GM18519 (cell line): ENCODE data around the gene BNC2.

Experiments
- ATAC-seq: cut with Tn5 transposase; IDR thresholded peaks from one replicate; pipeline ENCODE4 v1.9.1; 2021; ENCODE audit warnings: mild to moderate bottlenecking, moderate library complexity; ENCODE audit not compliant: unreplicated experiment, low FRiP score

Gene BNC2

GRCh38 chr9:16410601-16411280 is 459.7 kb downstream of the BNC2 start:
- ATAC-seq = no peak

- ATAC-seq = no peak
Measured at GRCh38 chr9:16407617-16408016, 462.9 kb downstream of the BNC2 start.

DNA sequence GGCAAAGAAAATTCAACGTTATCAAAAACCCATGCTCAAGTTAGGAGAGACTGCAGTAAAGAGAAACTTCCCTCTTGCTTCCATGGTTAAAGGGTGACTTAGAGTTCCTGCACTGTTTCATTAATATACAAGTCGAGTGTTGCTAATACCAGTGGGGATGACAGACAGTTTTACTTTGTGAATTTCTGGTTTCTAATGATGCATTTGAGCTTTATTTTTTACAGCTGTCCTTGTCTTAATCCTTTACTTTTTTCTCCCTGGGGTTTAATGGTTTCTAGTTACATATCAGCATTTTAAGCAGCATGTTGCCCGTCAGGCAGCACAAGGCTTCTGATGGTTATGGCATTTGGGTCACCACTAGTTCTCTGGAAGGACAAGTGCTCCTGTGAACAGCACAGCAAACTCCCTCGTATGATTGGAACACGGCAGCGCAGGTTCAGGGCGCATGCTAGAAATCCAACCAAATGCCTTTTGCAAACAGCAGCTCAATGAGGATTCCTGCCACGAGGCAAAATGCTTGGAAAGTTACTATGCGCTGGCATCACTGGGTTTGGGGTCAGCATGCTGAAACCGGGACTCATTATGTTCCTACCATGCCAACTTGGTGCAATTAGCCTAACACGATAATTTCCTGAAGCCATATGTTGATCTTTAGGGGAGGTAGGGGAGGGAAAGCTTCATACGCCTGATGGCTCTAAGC is 463.8 kb downstream of the BNC2 start:
- ATAC-seq = no peak

DNA sequence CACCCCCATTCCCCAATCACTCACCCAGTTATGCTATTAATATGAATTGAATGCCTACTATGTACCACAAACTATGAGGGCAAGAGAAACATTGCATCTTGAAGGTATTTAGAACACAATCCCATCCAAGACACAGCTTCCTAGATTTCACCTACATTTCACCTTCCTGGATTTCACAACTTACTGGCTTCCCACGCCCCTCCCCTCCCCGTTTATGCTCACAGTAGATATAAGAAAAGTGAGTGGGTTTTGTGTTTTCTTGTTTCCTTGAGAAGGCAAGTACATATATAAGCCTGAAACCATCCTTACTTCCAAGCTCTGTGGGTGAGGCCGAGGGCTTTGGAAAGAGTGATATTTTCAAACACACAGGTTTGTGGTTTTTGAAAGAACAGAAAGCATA is 465.0 kb downstream of the BNC2 start:
- no peak for ATAC-seq

GRCh38 chr9:16401701-16402100 is 468.8 kb downstream of the BNC2 start:
- no peak for ATAC-seq

DNA sequence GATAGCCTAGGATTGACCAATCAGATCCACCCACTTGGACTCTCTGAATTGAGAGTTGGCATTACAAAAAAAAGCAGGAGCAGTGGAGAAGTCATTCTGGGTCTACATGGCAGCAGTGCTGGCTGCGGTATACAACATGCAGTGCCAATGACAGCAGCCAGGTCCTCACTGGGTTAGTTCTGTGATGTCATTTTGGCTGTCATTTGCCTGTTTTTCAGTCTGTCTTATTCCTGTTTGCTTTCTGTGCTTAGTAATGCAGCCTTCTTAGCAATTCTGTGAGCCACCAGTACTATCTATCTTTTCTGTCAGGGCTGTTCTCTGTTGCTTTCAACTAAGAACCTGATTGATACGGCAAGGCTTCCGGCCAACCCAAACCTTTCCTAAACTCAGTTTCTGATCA is 471.8 kb downstream of the BNC2 start:
- no peak for ATAC-seq

- no peak for ATAC-seq
Measured at GRCh38 chr9:16396389-16396788, 474.1 kb downstream of the BNC2 start.

- no peak for ATAC-seq
Measured at GRCh38 chr9:16391369-16391768, 479.1 kb downstream of the BNC2 start.

DNA sequence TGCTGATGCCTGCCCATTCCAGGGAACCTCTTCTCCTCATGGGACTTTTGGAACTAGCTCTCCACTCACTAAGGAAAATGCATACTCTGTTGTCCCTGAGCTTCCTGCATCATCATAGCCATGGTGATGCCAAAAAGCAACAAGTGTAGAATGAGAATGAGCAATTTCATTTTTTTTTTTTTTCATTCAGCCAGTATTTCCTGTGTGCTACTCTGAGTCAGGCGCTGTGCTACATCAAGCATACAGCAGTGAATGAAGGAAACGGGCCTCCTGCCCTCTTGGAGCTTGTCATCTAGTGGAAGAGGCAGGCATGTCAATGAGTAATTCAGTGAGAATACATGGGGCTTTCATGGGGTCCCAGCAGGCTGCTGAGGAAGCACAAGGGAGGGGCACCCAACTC is 483.1 kb downstream of the BNC2 start:
- ATAC-seq = no peak

DNA sequence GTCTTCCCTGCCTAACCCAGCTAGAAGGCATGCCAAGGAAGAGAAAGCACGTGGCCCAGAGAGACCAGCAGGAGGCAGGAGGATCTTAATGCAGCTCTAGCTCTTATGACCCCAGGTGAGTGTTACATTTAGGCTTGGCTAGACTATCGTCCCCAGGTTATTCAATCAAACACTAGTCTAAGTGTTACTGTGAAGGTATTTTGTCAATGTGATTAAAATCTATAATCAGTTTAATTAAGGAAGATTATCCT is 483.7 kb downstream of the BNC2 start:
- no peak for ATAC-seq

GRCh38 chr9:16386007-16386826 is 484.3 kb downstream of the BNC2 start:
- no peak for ATAC-seq

DNA sequence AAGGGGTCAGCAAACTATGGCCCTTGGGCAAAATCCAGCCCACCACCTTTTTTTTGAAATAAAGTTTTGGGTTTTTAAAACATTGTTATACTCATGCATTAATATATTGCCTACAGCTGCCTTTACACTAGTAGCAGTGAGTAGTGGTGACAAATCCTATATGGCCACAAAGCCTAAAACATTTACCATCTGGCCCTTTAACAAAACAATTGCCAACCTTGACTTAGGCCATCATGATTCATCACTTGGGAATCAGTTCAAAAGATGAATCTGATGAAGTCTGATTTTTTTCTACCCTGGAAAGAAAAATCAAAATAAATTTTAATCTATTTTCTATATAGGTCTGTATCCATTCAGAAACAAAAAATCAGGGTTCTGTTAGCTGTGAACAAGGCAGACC is 484.9 kb downstream of the BNC2 start:
- no peak for ATAC-seq

GRCh38 chr9:16384993-16385392 is 485.5 kb downstream of the BNC2 start:
- no peak for ATAC-seq

- no peak for ATAC-seq
Measured at GRCh38 chr9:16377311-16377710, 493.2 kb downstream of the BNC2 start.

DNA sequence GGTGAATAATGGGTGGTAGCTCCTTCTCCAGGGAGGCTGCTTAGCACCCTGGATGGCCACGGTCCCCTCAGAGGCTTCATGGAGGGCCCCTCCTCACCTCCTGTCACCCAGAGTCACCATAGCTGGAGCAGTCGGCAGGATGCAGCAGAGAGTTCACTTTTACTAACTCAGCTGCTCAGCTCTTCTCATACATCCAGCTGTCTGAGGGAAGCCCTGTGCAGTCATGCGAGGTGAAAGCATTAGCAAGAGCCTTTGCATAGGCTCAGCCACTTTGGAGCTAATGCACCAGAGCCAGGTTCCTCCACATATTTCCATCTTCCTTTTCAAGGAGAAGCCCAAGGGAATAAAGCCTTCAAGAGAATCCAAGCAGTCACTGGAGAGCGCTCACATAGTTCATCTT is 499.2 kb downstream of the BNC2 start:
- ATAC-seq = no peak

DNA sequence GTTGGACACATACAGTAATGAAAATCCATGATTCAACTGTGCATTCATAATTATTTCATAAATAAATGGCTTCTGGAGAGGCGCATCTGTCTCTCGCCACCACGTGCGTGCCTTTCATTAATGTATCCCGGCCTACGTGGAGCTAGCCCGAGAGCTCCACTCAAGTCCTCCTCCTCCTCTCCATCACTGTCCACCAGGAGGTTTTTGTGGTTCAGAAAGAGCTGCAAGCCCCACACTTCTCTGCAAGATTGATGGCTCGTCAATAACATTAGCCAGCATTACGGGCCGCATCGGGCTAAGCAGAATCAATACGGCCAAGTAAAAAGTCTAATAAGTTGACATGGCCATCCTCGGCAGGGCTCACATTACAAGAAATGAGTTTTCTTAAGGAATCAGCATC is 499.8 kb downstream of the BNC2 start:
- ATAC-seq = no peak

DNA sequence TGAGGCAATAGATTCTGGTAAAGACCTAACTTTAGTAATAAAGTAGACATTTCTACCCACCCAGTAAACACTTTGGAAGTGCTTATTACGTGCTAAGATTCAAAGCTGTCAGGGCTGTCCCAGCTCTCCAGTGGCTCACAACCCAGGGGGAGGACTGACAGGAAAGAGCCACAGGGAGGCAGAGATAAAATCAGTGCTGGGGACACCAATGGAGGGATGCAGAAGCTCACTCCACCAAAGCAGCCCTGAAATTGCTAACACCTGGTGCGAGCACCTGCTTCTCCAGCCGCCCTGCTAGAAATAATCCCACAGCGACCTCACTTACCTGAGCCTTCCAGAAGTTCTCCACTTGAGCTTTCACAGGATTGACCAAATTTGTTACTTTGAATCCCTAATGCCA is 501.0 kb downstream of the BNC2 start:
- no peak for ATAC-seq

DNA sequence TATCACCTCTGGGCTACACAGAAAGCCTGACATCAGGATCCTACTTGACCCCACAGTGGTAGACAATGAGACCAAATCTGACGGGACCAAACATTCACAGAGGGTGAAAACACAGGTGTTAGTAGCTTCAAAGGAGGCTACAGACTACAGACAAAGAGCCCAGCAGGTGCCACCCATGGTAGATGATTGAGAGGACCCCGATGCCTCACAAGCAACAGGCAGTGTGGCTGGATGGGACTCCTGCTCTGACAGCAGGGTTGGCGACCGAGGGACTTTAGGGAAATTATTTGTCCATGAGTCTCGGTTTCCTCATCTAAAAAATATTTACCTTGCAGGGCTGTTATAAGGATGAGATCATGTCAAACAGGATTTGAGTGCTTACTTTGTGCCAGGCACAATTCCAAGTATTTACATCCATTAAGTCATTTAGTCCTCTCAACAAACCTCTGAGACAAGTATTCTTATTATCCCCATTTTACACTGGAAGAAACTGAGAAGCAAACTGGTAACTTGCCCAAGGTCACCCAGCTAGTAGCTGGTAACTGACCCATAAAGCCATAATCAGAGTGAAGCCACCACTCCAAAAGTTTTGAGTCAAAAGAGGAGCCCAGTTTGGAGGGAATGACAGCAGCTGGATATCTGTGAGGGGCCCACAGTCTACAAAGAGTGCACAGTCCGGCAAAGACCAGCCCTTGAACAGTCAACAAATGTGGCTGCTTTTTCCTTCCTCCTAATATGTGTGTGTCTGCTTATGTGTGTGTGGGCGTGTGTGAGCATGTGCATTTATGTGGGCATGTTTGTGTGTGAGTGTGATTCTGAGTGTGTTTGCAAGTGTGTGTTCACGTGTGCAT is 502.0 kb downstream of the BNC2 start:
- ATAC-seq = no peak

- no peak for ATAC-seq
Measured at GRCh38 chr9:16367605-16368231, 502.8 kb downstream of the BNC2 start.

DNA sequence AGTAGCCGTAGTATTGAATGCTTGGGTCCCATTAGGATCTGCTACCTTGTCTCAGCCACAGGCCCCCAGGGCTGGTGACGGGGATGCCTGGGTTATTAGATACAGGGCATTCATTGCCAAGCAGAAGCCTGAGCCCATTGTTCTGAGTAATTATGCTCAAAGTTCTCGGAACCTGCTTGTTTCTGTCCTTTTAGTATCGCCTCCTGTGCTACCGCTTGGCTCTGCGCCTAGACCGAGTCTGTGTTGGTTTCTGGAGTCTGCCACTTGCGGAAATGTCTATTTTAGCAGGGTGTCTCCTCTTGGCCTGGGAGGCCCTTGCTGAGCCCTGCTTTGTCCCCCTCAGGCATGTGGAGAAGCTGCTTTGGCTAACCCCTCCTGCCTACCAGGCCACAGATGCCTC is 506.1 kb downstream of the BNC2 start:
- no peak for ATAC-seq

DNA sequence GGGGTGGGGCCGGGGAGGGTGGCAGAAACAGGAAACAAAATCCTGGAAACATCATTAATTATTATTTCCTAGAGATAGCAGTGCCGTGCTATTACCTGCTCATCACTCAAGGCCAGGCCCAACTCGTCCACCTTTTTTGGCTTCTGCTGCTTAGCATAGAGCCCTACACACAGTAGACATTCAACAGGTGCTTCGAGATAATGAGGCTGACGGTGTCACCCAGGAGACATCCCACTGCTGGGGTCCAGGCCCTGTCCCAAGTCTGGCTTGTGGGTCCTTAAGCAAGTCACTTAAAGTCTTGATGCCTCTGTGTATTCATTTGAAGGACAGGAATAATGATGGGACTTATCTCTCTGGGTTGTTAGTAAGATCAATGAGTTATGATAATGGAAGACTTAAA is 506.6 kb downstream of the BNC2 start:
- no peak for ATAC-seq
